B cell (primary cell): Measurements from ENCODE around the gene DSCAML1. TPM values are rescaled to one million over a fixed set of nuclear protein-coding genes. Genes with fewer than 3 reads are reported as not detected.

Experiments
- ATAC-seq: fragments of 200-7000 bp; cut with Tn5 transposase; one replicate; pipeline ENCODE4 v1.10.0; 2021; ENCODE audit warnings: low read depth, mild to moderate bottlenecking, moderate number of reproducible peaks, moderate library complexity
- CTCF ChIA-PET: fragments of 350-600 bp; sonication (Branson Sonifier 250); formaldehyde crosslinking; loops from one replicate; lab custom pipeline; 2021; ENCODE audit warnings: antibody characterized with exemption, inconsistent platforms; lab: Charles Lee
- POLR2A ChIA-PET: fragments of 350-600 bp; sonication (Branson Sonifier 250); formaldehyde crosslinking; loops from one replicate; lab custom pipeline; 2021; ENCODE audit warnings: antibody characterized with exemption; lab: Charles Lee
- DNase-seq: peaks from one replicate; pipeline ENCODE4 v3.0.0; 2013
- H2AFZ ChIP-seq: 2 replicates; pipeline ENCODE4 v1.6.1; 2012; ENCODE audit warnings: mild to moderate bottlenecking, low read depth, low read length; ENCODE audit not compliant: insufficient read depth, poor library complexity, severe bottlenecking
- H3K27ac ChIP-seq, 2 donors: 1 replicate in 1 of 2; 2 replicates in 1 of 2; pipeline ENCODE4 v1.5.1; 2012 to 2013; ENCODE audit warnings: low read length in 2 of 2, mild to moderate bottlenecking in 2 of 2, moderate library complexity in 1 of 2
- H3K27me3 ChIP-seq, 4 experiments: fragments of 200-600 bp in 1 of 4; sonication (generic) in 1 of 4; replicated peaks in 1 of 4; 1 replicate in 2 of 4; 2 replicates in 2 of 4; pipeline versions ENCODE4 v1.6.1 to v1.7.0; 2013 to 2016; ENCODE audit warnings: low read length in 3 of 4, mild to moderate bottlenecking in 2 of 4, mixed read lengths in 1 of 4, moderate library complexity in 1 of 4; ENCODE audit not compliant: insufficient read depth in 4 of 4, control insufficient read depth in 3 of 4; ENCODE audit errors: control extremely low read depth in 1 of 4
- H3K36me3 ChIP-seq, 2 experiments: replicated peaks in 1 of 2; 1 replicate in 1 of 2; 2 replicates in 1 of 2; pipeline versions ENCODE4 v1.6.1 to v1.7.1; 2013; ENCODE audit warnings: low read length in 1 of 2; ENCODE audit not compliant: insufficient read depth in 2 of 2, control insufficient read depth in 1 of 2; ENCODE audit errors: control extremely low read depth in 1 of 2, extremely low read depth in 1 of 2
- H3K4me1 ChIP-seq, 2 donors: fragments of 200-600 bp in 1 of 2; sonication (generic) in 1 of 2; 1 replicate in 1 of 2; 2 replicates in 1 of 2; pipeline versions ENCODE4 v1.5.1 to v1.6.1; 2013 to 2017; ENCODE audit warnings: low read length in 2 of 2; ENCODE audit not compliant: control insufficient read depth in 2 of 2, insufficient read depth in 2 of 2
- H3K4me2 ChIP-seq: replicated peaks from 2 replicates; pipeline ENCODE3; 2012; ENCODE audit warnings: mild to moderate bottlenecking, low read depth, low read length; ENCODE audit not compliant: poor library complexity, severe bottlenecking
- H3K4me3 ChIP-seq, 5 experiments: fragments of 200-600 bp in 1 of 5; sonication (generic) in 1 of 5; 1 replicate in 3 of 5; 2 replicates in 2 of 5; pipeline versions ENCODE4 v1.5.1 to v1.7.0; 2011 to 2016; ENCODE audit warnings: low read length in 4 of 5, mild to moderate bottlenecking in 4 of 5, low read depth in 2 of 5, control low read depth in 1 of 5, moderate library complexity in 1 of 5; ENCODE audit not compliant: insufficient read depth in 1 of 5; ENCODE audit errors: control extremely low read depth in 1 of 5, extremely low read depth in 1 of 5
- H3K79me2 ChIP-seq: fragments of 200-600 bp; sonication (generic); one replicate; pipeline ENCODE4 v1.6.0; 2016; ENCODE audit warnings: low read length; ENCODE audit not compliant: control insufficient read depth, insufficient read depth
- H3K9ac ChIP-seq: fragments of 200-600 bp; sonication (generic); 2 replicates; pipeline ENCODE4 v1.6.1; 2017; ENCODE audit warnings: mild to moderate bottlenecking, low read length, moderate library complexity
- H3K9me3 ChIP-seq, 3 donors: one replicate each; pipeline versions ENCODE4 v1.6.1 to v1.7.1; 2013; ENCODE audit warnings: low read length in 2 of 3; ENCODE audit not compliant: control insufficient read depth in 2 of 3, insufficient read depth in 1 of 3; ENCODE audit errors: control extremely low read depth in 1 of 3
- H4K20me1 ChIP-seq: 2 replicates; pipeline ENCODE4 v1.6.0; 2012; ENCODE audit warnings: mild to moderate bottlenecking, low read length; ENCODE audit not compliant: insufficient read depth, control insufficient read depth, poor library complexity, severe bottlenecking
- H3K27ac Mint-ChIP-seq: one replicate; pipeline ENCODE4 v1.8.0; 2021; ENCODE audit warnings: mixed read lengths
- H3K27me3 Mint-ChIP-seq: one replicate; pipeline ENCODE4 v1.8.0; 2021; ENCODE audit warnings: mixed read lengths
- H3K4me1 Mint-ChIP-seq: one replicate; pipeline ENCODE4 v1.8.0; 2021; ENCODE audit warnings: mixed read lengths
- H3K4me3 Mint-ChIP-seq: one replicate; pipeline ENCODE4 v1.8.0; 2021; ENCODE audit warnings: mixed read lengths
- H3K9me3 Mint-ChIP-seq: one replicate; pipeline ENCODE4 v1.8.0; 2022; ENCODE audit warnings: mixed read lengths; ENCODE audit not compliant: insufficient read depth
- CTCF ChIP-seq: fragments of 200-600 bp; IDR thresholded peaks from one replicate; pipeline ENCODE4 v1.8.0; 2022; ENCODE audit warnings: antibody characterized with exemption, mild to moderate bottlenecking
- EZH2 ChIP-seq: IDR thresholded peaks from 2 replicates; pipeline ENCODE4 v1.6.1; 2012; ENCODE audit warnings: borderline replicate concordance, low read depth, mild to moderate bottlenecking, moderate library complexity, low read length; ENCODE audit not compliant: insufficient read depth, poor library complexity, severe bottlenecking
- WGBS: methylation state at CpG from one replicate; pipeline ENCODE4 v1.1.5; 2013; ENCODE audit warnings: missing lambda C conversion rate; ENCODE audit not compliant: insufficient coverage; 5-methylcytosine and 5-hydroxymethylcytosine counted together
- intact Hi-C: fragments of 100-400 bp; cut with micrococcal nuclease; formaldehyde crosslinking; loops from one replicate; pipeline ENCODE4 v1.10.0; 2022
- polyA plus RNA-seq: library from polyadenylated mRNA; depleted of rRNA; stranded (reverse); fragments of >200 nt; gene quantifications from 2 replicates; pipeline ENCODE4 v1.2.3, GENCODE V29; 2012
- total RNA-seq, 2 donors: library from RNA; stranded (reverse); fragments of 120-200 nt in 1 of 2; gene quantifications; 1 replicate in 1 of 2; 2 replicates in 1 of 2; pipeline versions ENCODE4 v1.2.3 to v1.2.4, GENCODE V29; 2013 to 2022

Gene DSCAML1
- total and polyA plus RNA-seq, 2 donors (not counting 1 experiment from before 2014, with no cell fraction given): 1.2 to 6.2 TPM

- H2AFZ ChIP-seq: no peak overlapping the region
- H3K36me3 ChIP-seq: no peaks in the 10 kb centered on the region
- CTCF ChIA-PET: interaction anchor here (0.9 kb wide), 1 partner anchor 18 kb away, joined by 3 read pairs; no protein-coding TSS in a partner anchor
- Mint-ChIP-seq H3K27ac (no peak overlapping the region), H3K27me3 (peaks cover 40% of the 10 kb centered on the region), H3K4me1 (no peaks in the 10 kb centered on the region), H3K4me3 (no peak overlapping the region), H3K9me3 (no peaks in the 10 kb centered on the region)
- ATAC-seq: no peak
- no peaks in the 10 kb centered on the region for H3K9me3 ChIP-seq
- POLR2A ChIA-PET: no interaction called here
- no peak overlapping the region for H3K4me3 ChIP-seq
- TF ChIP-seq CTCF (no peak), EZH2 (no peak)
- DNase-seq: no peak
- H3K4me2 ChIP-seq: no peak overlapping the region
- no peaks in the 10 kb centered on the region for H3K4me1 ChIP-seq
- no peak overlapping the region for H3K27ac ChIP-seq
- H3K27me3 ChIP-seq: peaks cover 0 to 6% (median under 1%) of the 10 kb centered on the region in 4 experiments
- WGBS: 51% methylated on average over 37 of the region's 38 CpGs
- H4K20me1 ChIP-seq: no peaks in the 10 kb centered on the region
- H3K9ac ChIP-seq: no peak overlapping the region
- H3K79me2 ChIP-seq: no peaks in the 10 kb centered on the region
- intact Hi-C loops: no loop called here
These were observed 353.5 kb downstream of the DSCAML1 start for GRCh38 chr11:117443266-117444186.

- CTCF ChIA-PET: interaction anchor here (0.9 kb wide), 1 partner anchor 17 kb away, joined by 3 read pairs; no protein-coding TSS in a partner anchor
- H3K27me3 ChIP-seq: peaks cover 0 to 6% (median under 1%) of the 10 kb centered on the region in 4 experiments
- no peaks in the 10 kb centered on the region for H3K9me3 Mint-ChIP-seq
- H3K36me3 ChIP-seq: no peaks in the 10 kb centered on the region
- no peaks in the 10 kb centered on the region for H3K9me3 ChIP-seq
- no peak for TF ChIP-seq CTCF
- TF ChIP-seq EZH2: no peak
- H3K4me3 ChIP-seq: no peak overlapping the region
- WGBS: 94% methylated on average over 12 of the region's 12 CpGs
- H3K27me3 Mint-ChIP-seq: peaks cover 40% of the 10 kb centered on the region
- no peaks in the 10 kb centered on the region for H3K4me1 Mint-ChIP-seq
- DNase-seq (no peak), ATAC-seq (no peak)
- no peak overlapping the region for H3K27ac ChIP-seq
- no peaks in the 10 kb centered on the region for H3K79me2 ChIP-seq
- no peaks in the 10 kb centered on the region for H3K4me1 ChIP-seq
- H3K4me3 Mint-ChIP-seq: no peak overlapping the region
- intact Hi-C loops: no loop called here
- H3K4me2 ChIP-seq: no peak overlapping the region
- POLR2A ChIA-PET: no interaction called here
- H3K9ac ChIP-seq: no peak overlapping the region
- H3K27ac Mint-ChIP-seq: no peak overlapping the region
- H2AFZ ChIP-seq: no peak overlapping the region
- H4K20me1 ChIP-seq: no peaks in the 10 kb centered on the region
These were observed 354.2 kb downstream of the DSCAML1 start for GRCh38 chr11:117442869-117443239.
